B cell (primary cell): ENCODE data around the gene MRPL24.

Experiments used
- EZH2 ChIP-seq: IDR thresholded peaks from 2 replicates; pipeline ENCODE4 v1.6.1; 2012; ENCODE audit warnings: borderline replicate concordance, low read depth, mild to moderate bottlenecking, moderate library complexity, low read length; ENCODE audit not compliant: insufficient read depth, poor library complexity, severe bottlenecking
- TF ChIP-seq, protein P1 (sequence below): fragments of 200-600 bp; IDR thresholded peaks from one replicate; pipeline ENCODE4 v1.8.0; 2022; ENCODE audit warnings: antibody characterized with exemption, mild to moderate bottlenecking

DNA sequence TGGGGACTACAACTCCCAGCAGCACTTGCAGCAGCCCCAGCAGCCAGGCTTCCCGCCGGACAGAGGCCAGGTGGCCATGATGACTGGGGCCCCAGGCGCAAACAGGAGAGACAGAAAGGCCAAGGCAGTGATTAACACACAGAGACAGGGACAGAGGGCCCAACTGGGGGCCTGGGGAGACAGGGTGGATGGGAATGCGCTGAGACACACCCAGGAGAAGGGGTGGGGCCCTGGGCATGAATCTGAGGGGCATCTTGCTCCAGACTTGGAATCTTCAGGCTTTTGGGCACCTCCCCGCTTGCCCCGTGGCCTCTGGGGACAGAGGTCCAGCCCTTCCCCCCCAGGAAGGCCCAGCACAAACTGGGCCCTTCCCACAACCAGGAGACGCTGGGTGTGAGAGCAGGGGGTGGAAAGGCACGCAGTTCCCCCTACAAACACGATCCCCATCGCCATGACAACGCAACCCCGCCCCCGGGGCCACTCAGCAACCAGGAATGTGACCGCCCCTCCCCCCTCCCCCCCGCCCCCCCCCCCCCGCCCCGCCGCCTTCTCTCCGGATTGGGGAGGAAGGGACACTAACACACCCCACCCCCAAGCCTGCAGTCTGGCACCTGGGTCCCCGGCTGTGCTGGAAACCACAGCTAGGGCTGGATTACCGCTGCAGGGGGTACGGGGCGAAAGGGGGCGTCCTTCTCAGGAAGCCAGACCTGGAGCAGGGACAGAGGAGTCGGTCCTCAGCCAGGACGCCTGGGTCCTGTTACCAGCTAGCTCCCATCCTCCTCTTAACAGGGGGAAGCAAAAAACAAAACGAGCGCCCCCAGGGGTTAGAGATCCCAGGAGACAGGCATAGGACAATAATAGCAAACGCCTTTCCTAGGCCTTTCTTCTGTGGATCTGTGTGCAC lies 6.1 kb upstream of the MRPL24 start:
- TF ChIP-seq, protein P1, sequence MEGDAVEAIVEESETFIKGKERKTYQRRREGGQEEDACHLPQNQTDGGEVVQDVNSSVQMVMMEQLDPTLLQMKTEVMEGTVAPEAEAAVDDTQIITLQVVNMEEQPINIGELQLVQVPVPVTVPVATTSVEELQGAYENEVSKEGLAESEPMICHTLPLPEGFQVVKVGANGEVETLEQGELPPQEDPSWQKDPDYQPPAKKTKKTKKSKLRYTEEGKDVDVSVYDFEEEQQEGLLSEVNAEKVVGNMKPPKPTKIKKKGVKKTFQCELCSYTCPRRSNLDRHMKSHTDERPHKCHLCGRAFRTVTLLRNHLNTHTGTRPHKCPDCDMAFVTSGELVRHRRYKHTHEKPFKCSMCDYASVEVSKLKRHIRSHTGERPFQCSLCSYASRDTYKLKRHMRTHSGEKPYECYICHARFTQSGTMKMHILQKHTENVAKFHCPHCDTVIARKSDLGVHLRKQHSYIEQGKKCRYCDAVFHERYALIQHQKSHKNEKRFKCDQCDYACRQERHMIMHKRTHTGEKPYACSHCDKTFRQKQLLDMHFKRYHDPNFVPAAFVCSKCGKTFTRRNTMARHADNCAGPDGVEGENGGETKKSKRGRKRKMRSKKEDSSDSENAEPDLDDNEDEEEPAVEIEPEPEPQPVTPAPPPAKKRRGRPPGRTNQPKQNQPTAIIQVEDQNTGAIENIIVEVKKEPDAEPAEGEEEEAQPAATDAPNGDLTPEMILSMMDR, result no peak
- TF ChIP-seq EZH2, result no peak
